Suppressor macrophage treated with lipopolysaccharide for 1 hour (primary cell): Measurements from ENCODE around the gene ETF1.
"Not testable (repeated sequence)": the region's sequence is repeated elsewhere in the genome, so short reads cannot be mapped to it uniquely, and the experiment has no call there.

Source experiments
- DNase-seq, 3 donors: peaks; one replicate each; pipeline ENCODE4 v3.0.0-alpha.2; 2020 to 2022

Gene ETF1

GRCh38 chr5:138482638-138483037 lies 60.4 kb downstream of the ETF1 start:
- DNase-seq, result no peak

GRCh38 chr5:138476918-138477317 lies 66.1 kb downstream of the ETF1 start:
- DNase-seq, result no peak

- not testable (repeated sequence) for DNase-seq
Observed at GRCh38 chr5:138473151-138473550, 69.9 kb downstream of the ETF1 start.

GRCh38 chr5:138472353-138472752 lies 70.7 kb downstream of the ETF1 start:
- DNase-seq, result no peak

GRCh38 chr5:138471052-138471361 lies 72.0 kb downstream of the ETF1 start:
- no peak for DNase-seq

- no peak for DNase-seq
Observed at GRCh38 chr5:138470322-138471051, 72.5 kb downstream of the ETF1 start.

- no peak for DNase-seq
Observed at GRCh38 chr5:138469540-138470321, 73.3 kb downstream of the ETF1 start.

- no peak for DNase-seq
Observed at GRCh38 chr5:138468966-138469539, 74.0 kb downstream of the ETF1 start.

- peak in 2 of 3 donors; percentile 28 to 42 for DNase-seq
Observed at GRCh38 chr5:138468133-138468965, 74.7 kb downstream of the ETF1 start.

- no peak for DNase-seq
Observed at GRCh38 chr5:138467711-138468132, 75.3 kb downstream of the ETF1 start.

- DNase-seq, result no peak
Observed at GRCh38 chr5:138466900-138467710, 75.9 kb downstream of the ETF1 start.

- DNase-seq, result peak in 1 of 3 donors; percentile 24
Observed at GRCh38 chr5:138466125-138466899, 76.7 kb downstream of the ETF1 start.

- DNase-seq, result peak; percentile 97 to 98 (median 97)
Observed at GRCh38 chr5:138465261-138466124, 77.5 kb downstream of the ETF1 start, which contains the start of gene EGR1. TSS of gene EGR1 (plus strand) at chr5:138465479. CDS start at chr5:138465762, 283 bp downstream.

GRCh38 chr5:138464388-138465260 lies 78.4 kb downstream of the ETF1 start:
- DNase-seq, result peak; percentile 99

- DNase-seq, result peak; percentile 97 to 99 (median 98)
Observed at GRCh38 chr5:138464008-138464387, 79.0 kb downstream of the ETF1 start.

GRCh38 chr5:138463419-138464007 lies 79.5 kb downstream of the ETF1 start:
- DNase-seq, result no peak

- peak; percentile 70 to 80 (median 78) for DNase-seq
Observed at GRCh38 chr5:138461343-138462125, 81.5 kb downstream of the ETF1 start.
